Left renal pelvis (tissue), 4 donors: ENCODE measurements around the gene PLXDC1. TPM values are rescaled to one million over a fixed set of nuclear protein-coding genes. Genes with fewer than 3 reads are reported as not detected.

ENCODE experiments used
- DNase-seq, 4 donors: peaks; one replicate each; pipeline ENCODE4 v3.0.0-alpha.2; 2013; ENCODE audit warnings: low read depth in 4 of 4, low spot score in 3 of 4
- polyA plus RNA-seq, 4 donors: library from polyadenylated mRNA; unstranded; fragments of 120-200 nt; gene quantifications; one replicate each; pipeline ENCODE4 v1.2.1, GENCODE V29; 2013; ENCODE audit not compliant: insufficient read length in 4 of 4

PLXDC1 gene
- polyA plus RNA-seq = 10 to 100 TPM in 1 of 4 donors, 1 to 10 TPM in 3; 7.2 to 15.7 (median 8.4) TPM

- DNase-seq = no peak
Observed at GRCh38 chr17:39151150-39151942, at the start of gene PLXDC1. PLXDC1 (minus strand) TSS chr17:39151637; CDS start chr17:39151437, 200 bp downstream.

DNA sequence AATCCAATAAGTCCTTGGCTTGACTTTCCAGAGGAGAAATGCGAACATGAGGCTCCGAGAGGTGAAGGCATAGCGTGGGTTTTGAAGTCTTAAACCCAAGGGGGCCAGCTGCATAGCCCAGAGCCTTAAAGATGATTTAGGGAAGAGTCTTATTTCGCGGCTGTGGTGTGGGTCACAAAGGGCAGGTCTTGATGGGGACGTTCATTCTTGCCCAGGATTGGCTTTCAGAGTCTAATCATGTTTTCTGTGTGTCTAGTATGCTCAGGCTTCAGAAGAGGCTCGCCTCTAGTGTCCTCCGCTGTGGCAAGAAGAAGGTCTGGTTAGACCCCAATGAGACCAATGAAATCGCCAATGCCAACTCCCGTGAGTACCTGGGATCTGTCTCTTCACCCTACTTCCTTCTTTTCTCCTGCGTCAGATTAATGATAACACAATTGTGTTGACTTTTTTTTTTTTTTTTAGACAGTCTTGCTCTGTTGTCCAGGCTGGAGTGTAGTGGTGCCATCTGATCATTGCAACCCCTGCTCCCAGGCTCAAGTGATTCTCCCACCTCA is 49.6 kb upstream of the PLXDC1 start:
- DNase-seq = no peak

DNA sequence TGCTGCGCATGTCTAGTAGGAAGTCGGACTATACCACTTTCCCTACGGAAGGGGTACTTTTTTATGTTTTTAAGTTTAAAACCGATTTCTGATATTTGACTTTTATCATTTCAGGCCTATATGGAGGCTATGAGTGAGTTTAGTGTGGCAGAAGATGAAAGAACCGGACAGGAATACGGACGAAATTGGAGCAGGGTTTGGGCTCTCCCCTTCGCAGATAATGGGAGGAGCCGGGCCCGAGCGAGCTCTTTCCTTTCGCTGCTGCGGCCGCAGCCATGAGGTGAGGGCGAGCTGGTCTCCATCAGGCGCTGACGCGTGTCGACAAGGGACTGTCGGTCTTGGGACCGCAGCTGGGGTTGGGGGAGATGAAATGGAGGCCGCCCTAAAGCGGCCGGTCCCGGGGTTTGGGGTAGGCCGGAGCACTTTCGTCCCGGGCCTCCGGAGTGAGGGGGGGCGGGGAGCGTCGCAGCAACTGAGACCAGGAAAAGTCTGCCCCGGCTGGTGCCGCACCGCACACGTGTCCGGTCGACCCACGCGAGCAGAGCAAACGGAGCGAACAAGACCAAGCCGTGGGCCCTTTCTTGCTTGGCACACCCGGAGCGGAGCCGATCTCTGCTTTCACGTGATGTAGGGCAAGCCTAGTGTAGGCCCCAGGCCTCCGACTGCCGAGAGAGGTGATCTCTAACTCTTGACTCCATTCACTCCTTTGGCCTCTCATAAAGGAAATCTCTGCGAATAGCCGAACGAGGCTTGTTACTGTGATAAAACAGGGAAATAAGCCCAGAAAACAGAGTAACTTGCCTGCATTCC is 48.8 kb upstream of the PLXDC1 start, which contains the start of gene RPL19:
Gene RPL19 (plus strand): TSS at position 214 of the 810 bp plus-strand sequence. CDS start 62 bp downstream, at position 276.
- peak in 3 of 4 donors; percentile 84 to 90 (median 88) for DNase-seq

- DNase-seq = peak in 1 of 4 donors; percentile 88
Observed at GRCh38 chr17:39199820-39200069, 48.3 kb upstream of the PLXDC1 start.

GRCh38 chr17:39198186-39198566 is 46.7 kb upstream of the PLXDC1 start:
- no peak for DNase-seq

GRCh38 chr17:39197380-39198185 is 46.1 kb upstream of the PLXDC1 start, which contains the start of gene CACNB1:
CACNB1 (minus strand) TSS chr17:39197669; CDS start chr17:39197495, 174 bp downstream.
- DNase-seq = no peak

GRCh38 chr17:39196808-39197291 is 45.4 kb upstream of the PLXDC1 start:
- no peak for DNase-seq

DNA sequence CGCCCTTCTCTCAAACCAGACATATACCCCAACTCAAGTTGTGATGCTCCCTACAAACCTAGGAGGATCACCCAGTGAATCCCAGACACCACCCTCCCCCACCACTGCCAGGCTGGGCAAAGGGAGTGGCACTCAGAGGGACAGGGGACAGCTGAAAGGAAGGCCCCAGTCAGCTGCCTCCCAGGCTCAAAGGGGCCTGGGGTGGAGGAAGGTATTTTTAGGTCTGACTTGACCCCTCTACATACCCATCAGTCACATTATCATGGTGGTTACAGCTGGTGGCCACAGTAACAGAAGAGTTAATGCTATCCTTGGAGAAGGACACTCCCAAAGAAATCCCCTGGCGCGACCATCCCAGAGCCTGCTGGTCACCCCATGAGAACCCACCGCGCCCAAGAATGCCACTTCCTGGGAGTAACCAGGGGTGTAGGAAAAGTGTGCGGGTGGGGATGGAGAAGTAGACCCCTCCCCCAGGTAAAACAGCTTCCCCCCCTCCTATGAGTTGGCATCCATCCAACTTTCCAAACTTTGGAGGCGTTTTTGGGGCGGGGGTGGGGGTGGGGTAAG is 44.9 kb upstream of the PLXDC1 start:
- DNase-seq = no peak

DNA sequence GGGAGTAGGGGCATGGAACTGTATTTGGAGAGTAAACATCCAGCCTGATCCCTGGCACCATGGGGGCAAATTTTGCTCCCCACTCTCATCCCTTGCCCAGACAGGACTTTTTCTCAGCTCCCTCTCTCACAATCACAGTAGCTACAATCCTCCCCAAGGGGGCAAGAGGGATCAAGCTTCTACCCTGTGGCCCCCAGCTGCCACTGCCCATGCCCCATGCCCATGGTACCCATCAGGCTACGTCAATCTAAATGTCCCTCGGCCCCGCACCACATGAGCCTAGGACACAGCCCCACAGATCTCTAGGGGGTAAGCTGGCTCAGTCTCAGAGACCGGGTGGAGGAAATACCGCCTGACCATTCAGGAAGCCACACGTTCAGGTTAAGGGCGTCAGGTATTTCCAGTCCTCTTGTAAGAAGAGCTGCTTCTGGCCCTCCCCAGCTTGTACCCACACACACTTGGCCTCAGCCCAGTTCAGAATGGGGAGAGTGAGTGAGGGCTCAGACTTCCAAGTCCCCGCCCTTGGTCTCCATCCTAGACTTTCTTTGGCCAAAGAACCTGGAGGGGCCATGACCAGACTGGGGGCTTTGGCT is 44.2 kb upstream of the PLXDC1 start:
- DNase-seq = no peak

GRCh38 chr17:39194985-39195524 is 43.6 kb upstream of the PLXDC1 start:
- DNase-seq = no peak

- DNase-seq = no peak
Observed at GRCh38 chr17:39194089-39194984, 42.9 kb upstream of the PLXDC1 start.

- no peak for DNase-seq
Observed at GRCh38 chr17:39193346-39193745, 41.9 kb upstream of the PLXDC1 start.

DNA sequence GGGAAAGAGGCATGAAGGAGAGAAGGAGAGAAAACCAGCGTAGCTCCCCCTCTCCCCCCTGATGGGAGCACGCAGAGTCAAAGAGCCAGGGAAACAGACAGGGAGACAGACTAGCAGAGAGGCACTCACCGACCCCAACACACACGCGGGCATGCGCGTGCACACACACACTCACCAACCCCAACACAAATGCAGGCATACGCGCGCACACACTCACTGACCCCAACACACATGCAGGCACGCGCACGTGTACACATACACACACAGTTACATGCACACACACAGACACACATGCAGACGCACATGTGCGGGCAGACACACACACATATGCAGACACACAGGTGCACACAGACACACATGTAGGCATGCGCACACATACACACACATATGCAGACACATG is 41.5 kb upstream of the PLXDC1 start:
- DNase-seq = no peak

DNA sequence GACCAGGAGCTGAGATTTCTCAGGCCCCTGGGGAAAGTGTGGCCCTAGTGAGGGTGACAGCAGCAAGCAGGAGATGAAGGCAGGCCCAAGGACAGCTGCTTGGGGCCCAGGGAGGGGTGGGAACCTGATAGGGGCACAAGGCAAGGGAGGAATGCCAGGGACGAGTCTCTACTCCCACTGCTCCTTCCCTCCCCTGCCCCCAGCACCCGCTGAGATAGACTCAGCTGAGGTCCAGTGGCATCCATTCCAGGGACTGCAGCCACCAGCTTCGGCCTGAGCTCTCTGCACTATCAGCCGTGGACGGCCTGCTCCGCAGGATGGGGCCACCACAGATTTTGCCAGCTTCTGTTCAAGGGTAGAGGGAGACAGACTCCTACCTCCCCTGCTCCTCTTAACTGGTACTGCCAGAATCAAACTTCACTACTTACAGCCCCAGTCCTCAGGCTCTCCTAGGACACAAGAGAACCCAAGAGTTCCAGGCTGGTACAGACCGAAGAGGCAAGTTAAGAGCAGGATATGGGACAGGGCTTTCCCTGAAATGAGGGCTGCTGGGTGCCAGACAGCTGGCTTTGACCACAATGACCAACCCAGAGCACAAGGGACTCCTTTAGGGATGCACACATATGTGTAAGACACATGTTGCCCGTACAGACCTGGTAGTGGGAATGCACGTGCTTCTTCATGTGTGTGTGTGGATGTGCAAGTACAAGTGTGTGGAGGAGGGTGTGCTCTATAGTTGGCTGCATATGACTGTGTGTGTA is 40.5 kb upstream of the PLXDC1 start:
- no peak for DNase-seq

GRCh38 chr17:39187152-39187830 is 35.9 kb upstream of the PLXDC1 start:
- no peak for DNase-seq

GRCh38 chr17:39186481-39187002 is 35.1 kb upstream of the PLXDC1 start:
- no peak for DNase-seq

- DNase-seq = no peak
Observed at GRCh38 chr17:39183720-39184119, 32.3 kb upstream of the PLXDC1 start.
